ENCODE results near the gene AP2A2. TPM values are rescaled to one million over a fixed set of nuclear protein-coding genes. Genes with fewer than 3 reads are reported as not detected.

Gene AP2A2
- total and polyA plus RNA-seq, 10 donors, result 32.7 to 321 (median 153) TPM

DNA sequence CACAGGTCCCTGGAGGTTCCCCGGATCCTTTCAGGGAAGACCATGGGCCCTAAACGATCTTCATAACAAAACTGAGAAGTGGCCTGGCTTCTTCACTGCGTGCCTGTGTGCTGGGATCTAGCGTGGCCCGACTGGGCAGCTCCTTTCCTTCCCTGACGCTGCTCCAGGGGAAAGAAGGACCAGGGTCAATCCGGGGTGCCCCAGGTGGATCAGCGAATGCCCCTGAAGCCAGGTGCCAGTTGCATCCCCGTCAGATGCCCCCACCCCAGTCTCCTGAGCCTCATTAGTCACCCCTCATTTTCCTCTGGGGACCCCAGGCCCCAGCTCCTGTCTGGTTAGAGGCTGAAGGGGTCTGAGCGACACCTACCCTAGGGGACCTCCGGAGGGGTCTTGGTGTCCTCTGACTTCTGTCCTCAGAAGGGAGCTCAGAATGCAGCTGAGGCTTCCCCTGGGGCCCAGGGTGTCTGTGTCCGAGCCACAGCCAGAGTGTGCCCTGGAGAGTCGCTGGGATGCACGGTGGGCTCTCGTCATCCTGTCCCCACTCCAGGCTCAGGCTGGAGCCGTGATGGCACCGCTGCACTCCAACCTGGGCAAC is 129.5 kb downstream of the AP2A2 start:
- no peaks in the 10 kb centered on the region for H3K9me3 ChIP-seq
- no peak overlapping the region for H3K27ac ChIP-seq
- intact Hi-C loops (cut with DNase I; ENCODE audit: low total_unique reads), result loop anchor here (10.0 kb wide), 1 partner anchor 210 kb away; the partner anchor contains the start of genes POLR2L and TSPAN4
- peaks cover 0 to 64% (median 0%) of the 10 kb centered on the region in 7 donors for H3K27me3 ChIP-seq (replicated peaks in 1 of 7)
- H3K4me3 ChIP-seq, result no peak overlapping the region
- H3K36me3 ChIP-seq, result no peaks in the 10 kb centered on the region
- peak; percentile 66 for DNase-seq
- 90 to 94% (median 93%) methylated on average over 14 to 17 of the region's 17 CpGs for WGBS, 5 donors
- TF ChIP-seq POLR2A (IDR thresholded peaks at IDR 0.05) (no peak), POLR2AphosphoS5 (IDR thresholded peaks at IDR 0.05) (no peak), CTCF (IDR thresholded peaks at IDR 0.05 in 8 of 11, conservative IDR thresholded peaks at IDR 0.05 in 3 of 11) (no peak)
- H3K4me1 ChIP-seq, result peaks cover 2 to 47% (median 33%) of the 10 kb centered on the region in 6 donors

GRCh38 chr11:1055990-1056771 is 130.5 kb downstream of the AP2A2 start:
- H3K36me3 ChIP-seq, result no peaks in the 10 kb centered on the region
- intact Hi-C loops (cut with DNase I; ENCODE audit: low total_unique reads), result loop anchor here (10.0 kb wide), 1 partner anchor 211 kb away; the partner anchor contains the start of genes POLR2L and TSPAN4
- H3K4me3 ChIP-seq, result no peak overlapping the region
- H3K9me3 ChIP-seq, result no peaks in the 10 kb centered on the region
- no peak overlapping the region for H3K27ac ChIP-seq
- DNase-seq, result peak; percentile 67
- peaks cover 0 to 59% (median 0%) of the 10 kb centered on the region in 7 donors for H3K27me3 ChIP-seq (replicated peaks in 1 of 7)
- peaks cover 2 to 45% (median 25%) of the 10 kb centered on the region in 6 donors for H3K4me1 ChIP-seq
- 82 to 93% (median 88%) methylated on average over 35 to 46 of the region's 46 CpGs for WGBS, 5 donors
- TF ChIP-seq CTCF (IDR thresholded peaks at IDR 0.05 in 8 of 11, conservative IDR thresholded peaks at IDR 0.05 in 3 of 11) (no peak), POLR2A (IDR thresholded peaks at IDR 0.05) (no peak), POLR2AphosphoS5 (IDR thresholded peaks at IDR 0.05) (no peak)

GRCh38 chr11:1057806-1058205 is 132.1 kb downstream of the AP2A2 start:
- Histone ChIP-seq H3K27ac (no peak overlapping the region), H3K27me3 (replicated peaks in 1 of 7) (peaks cover 0 to 45% (median 0%) of the 10 kb centered on the region in 7 donors), H3K9me3 (peaks cover 0 to 10% (median 0%) of the 10 kb centered on the region in 8 donors), H3K4me3 (no peak overlapping the region), H3K4me1 (peaks cover 2 to 33% (median 17%) of the 10 kb centered on the region in 6 donors), H3K36me3 (no peaks in the 10 kb centered on the region)
- TF ChIP-seq CTCF (IDR thresholded peaks at IDR 0.05 in 8 of 11, conservative IDR thresholded peaks at IDR 0.05 in 3 of 11) (no peak), POLR2A (IDR thresholded peaks at IDR 0.05) (no peak), POLR2AphosphoS5 (IDR thresholded peaks at IDR 0.05) (no peak)
- no peak for DNase-seq
- 87 to 95% (median 92%) methylated on average over 16 of the region's 16 CpGs for WGBS, 5 donors
- intact Hi-C loops (cut with DNase I; ENCODE audit: low total_unique reads), result loop anchor here (10.0 kb wide), 1 partner anchor 213 kb away; the partner anchor contains the start of genes POLR2L and TSPAN4

GRCh38 chr11:1059759-1060158 is 134.1 kb downstream of the AP2A2 start:
- Histone ChIP-seq H3K9me3 (peaks cover 0 to 10% (median 0%) of the 10 kb centered on the region in 8 donors), H3K27me3 (replicated peaks in 1 of 7) (peaks cover 0 to 31% (median 0%) of the 10 kb centered on the region in 7 donors), H3K27ac (peak overlapping the region in 2 of 8 donors; percentile 46 to 58), H3K4me1 (peaks cover 0 to 16% (median 6%) of the 10 kb centered on the region in 6 donors), H3K4me3 (no peak overlapping the region), H3K36me3 (no peaks in the 10 kb centered on the region)
- TF ChIP-seq POLR2A (IDR thresholded peaks at IDR 0.05) (no peak), CTCF (IDR thresholded peaks at IDR 0.05 in 8 of 11, conservative IDR thresholded peaks at IDR 0.05 in 3 of 11) (no peak), POLR2AphosphoS5 (IDR thresholded peaks at IDR 0.05) (no peak)
- intact Hi-C loops (cut with DNase I; ENCODE audit: low total_unique reads), result loop anchor here (10.0 kb wide), 1 partner anchor 215 kb away; the partner anchor contains the start of genes POLR2L and TSPAN4
- 63 to 85% (median 72%) methylated on average over 14 to 15 of the region's 15 CpGs for WGBS, 5 donors
- no peak for DNase-seq
